Keratinocyte (primary cell): ENCODE measurements around the gene SZRD1. TPM values are rescaled to one million over a fixed set of nuclear protein-coding genes. Genes with fewer than 3 reads are reported as not detected.

Experiments
- DNase-seq: peaks from one replicate; pipeline ENCODE4 v3.0.0-alpha.2; 2011; ENCODE audit warnings: low read depth, missing footprints, low spot score
- FAIRE-seq: peaks from 2 replicates; lab custom pipeline; 2011; peaks lifted over from hg19 to GRCh38; lab: Jason Lieb, UNC
- H2AFZ ChIP-seq: 2 replicates; pipeline ENCODE4 v1.6.0; 2012; ENCODE audit warnings: low read length, control low read depth, inconsistent platforms; ENCODE audit not compliant: control insufficient read depth
- H3K27ac ChIP-seq: 2 replicates; pipeline ENCODE4 v1.5.1; 2011; ENCODE audit warnings: low read length; ENCODE audit not compliant: control insufficient read depth, insufficient read depth
- H3K27me3 ChIP-seq: 3 replicates; pipeline ENCODE4 v1.6.0; 2011; ENCODE audit warnings: low read length; ENCODE audit not compliant: control insufficient read depth, insufficient read depth; ENCODE audit errors: extremely low read depth
- H3K36me3 ChIP-seq, 2 experiments: 2 replicates in 1 of 2; 3 replicates in 1 of 2; pipeline ENCODE4 v1.5.1; 2011; ENCODE audit warnings: low read length in 2 of 2, mild to moderate bottlenecking in 1 of 2; ENCODE audit not compliant: control insufficient read depth in 2 of 2, insufficient read depth in 2 of 2; ENCODE audit errors: extremely low read depth in 1 of 2
- H3K4me1 ChIP-seq: 3 replicates; pipeline ENCODE4 v1.5.1; 2011; ENCODE audit warnings: low read length; ENCODE audit not compliant: control insufficient read depth, insufficient read depth; ENCODE audit errors: extremely low read depth
- H3K4me2 ChIP-seq: 3 replicates; pipeline ENCODE4 v1.6.0; 2011; ENCODE audit warnings: low read depth, low read length; ENCODE audit not compliant: control insufficient read depth, insufficient read depth; ENCODE audit errors: extremely low read depth
- H3K4me3 ChIP-seq, 3 experiments: fragments of 200-600 bp in 1 of 3; sonication (generic) in 1 of 3; 2 replicates in 2 of 3; 3 replicates in 1 of 3; pipeline ENCODE4 v1.5.1; 2011 to 2016; ENCODE audit warnings: low read length in 3 of 3, mild to moderate bottlenecking in 3 of 3, control low read depth in 2 of 3, inconsistent platforms in 1 of 3, low read depth in 1 of 3, mixed read lengths in 1 of 3, mixed run types in 1 of 3, moderate library complexity in 1 of 3; ENCODE audit not compliant: control insufficient read depth in 2 of 3, insufficient read depth in 2 of 3; ENCODE audit errors: extremely low read depth in 1 of 3
- H3K79me2 ChIP-seq: 2 replicates; pipeline ENCODE4 v1.6.0; 2012; ENCODE audit warnings: low read length; ENCODE audit not compliant: control insufficient read depth, insufficient read depth
- H3K9ac ChIP-seq: 3 replicates; pipeline ENCODE4 v1.6.0; 2011; ENCODE audit warnings: low read length; ENCODE audit not compliant: control insufficient read depth, insufficient read depth; ENCODE audit errors: extremely low read depth
- H3K9me1 ChIP-seq: 3 replicates; pipeline ENCODE4 v1.6.0; 2011; ENCODE audit warnings: low read length; ENCODE audit not compliant: control insufficient read depth, insufficient read depth; ENCODE audit errors: extremely low read depth
- H3K9me3 ChIP-seq: 2 replicates; pipeline ENCODE4 v1.5.1; 2012; ENCODE audit warnings: low read depth, low read length; ENCODE audit not compliant: control insufficient read depth
- H4K20me1 ChIP-seq: 3 replicates; pipeline ENCODE4 v1.6.0; 2011; ENCODE audit warnings: low read length; ENCODE audit not compliant: control insufficient read depth, insufficient read depth; ENCODE audit errors: extremely low read depth
- CTCF ChIP-seq, 3 experiments: IDR thresholded peaks in 1 of 3; conservative IDR thresholded peaks in 1 of 3; optimal IDR thresholded peaks in 1 of 3; 2 replicates in 2 of 3; 3 replicates in 1 of 3; pipeline versions ENCODE3 to v1.5.1; 2011; ENCODE audit warnings: low read length in 3 of 3, mild to moderate bottlenecking in 3 of 3, moderate library complexity in 2 of 3, control low read depth in 1 of 3, inconsistent platforms in 1 of 3; ENCODE audit not compliant: insufficient read depth in 2 of 3; ENCODE audit errors: extremely low read depth in 1 of 3
- EZH2 ChIP-seq: IDR thresholded peaks from one replicate; pipeline ENCODE4 v1.6.1; 2012; ENCODE audit warnings: inconsistent platforms, mild to moderate bottlenecking, low read length, moderate library complexity
- dilution Hi-C: fragments of 300-500 bp; cut with MboI; formaldehyde crosslinking; loops from one replicate; pipeline ENCODE4 v1.7.0; 2020; ENCODE audit warnings: low sequenced_read_pairs; ENCODE audit not compliant: extremely low pct_ligation_motif_present
- polyA plus RNA-seq, 5 experiments: library from polyadenylated mRNA; depleted of rRNA in 3 of 5; stranded (reverse) in 3 of 5; stranded (forward) in 1 of 5; unstranded in 1 of 5; fragments of >200 nt; gene quantifications; 1 replicate in 1 of 5; 2 replicates in 3 of 5; 3 replicates in 1 of 5; pipeline versions ENCODE4 v1.2.1 to v1.2.3, GENCODE V29; 2011 to 2012; ENCODE audit warnings: missing spikeins in 2 of 5, low read depth in 1 of 5, low replicate concordance in 1 of 5

SZRD1 gene
- polyA plus RNA-seq, 1 donor (not counting 4 experiments of a cell fraction or from before 2014, with no cell fraction given) = 68.7 TPM

GRCh38 chr1:16441282-16441665 lies 74.2 kb downstream of the SZRD1 start:
- H3K4me1 ChIP-seq = peaks cover 3% of the 10 kb centered on the region
- H3K36me3 ChIP-seq = peaks cover 10 to 23% of the 10 kb centered on the region in 2 experiments
- H3K9me1 ChIP-seq = no peaks in the 10 kb centered on the region
- peak overlapping the region; percentile 86 to 99 (median 97) for H3K4me3 ChIP-seq
- dilution Hi-C loops = no loop called here
- peak overlapping the region; percentile 99 for H3K9ac ChIP-seq
- peak overlapping the region; percentile 85 for H3K27ac ChIP-seq
- DNase-seq = no peak
- no peaks in the 10 kb centered on the region for H4K20me1 ChIP-seq
- peak overlapping the region; percentile 87 for H3K4me2 ChIP-seq
- no peaks in the 10 kb centered on the region for H3K9me3 ChIP-seq
- FAIRE-seq = no peak
- H3K79me2 ChIP-seq = peaks cover 50% of the 10 kb centered on the region
- TF ChIP-seq EZH2 (no peak), CTCF (optimal IDR thresholded peaks at IDR 0.05 in 1 of 3, IDR thresholded peaks at IDR 0.05 in 1 of 3, conservative IDR thresholded peaks at IDR 0.05 in 1 of 3; ENCODE audit: extremely low read depth in 1 of 3, insufficient read depth in 2 of 3, low read length in 3 of 3) (no peak)
- no peaks in the 10 kb centered on the region for H3K27me3 ChIP-seq
- peak overlapping the region; percentile 95 for H2AFZ ChIP-seq

GRCh38 chr1:16442265-16442664 lies 75.2 kb downstream of the SZRD1 start:
- DNase-seq (no peak), FAIRE-seq (no peak)
- no peak overlapping the region for H2AFZ ChIP-seq
- no peaks in the 10 kb centered on the region for H3K9me1 ChIP-seq
- no peaks in the 10 kb centered on the region for H4K20me1 ChIP-seq
- no peak overlapping the region for H3K27ac ChIP-seq
- no peak overlapping the region for H3K4me3 ChIP-seq
- H3K27me3 ChIP-seq = no peaks in the 10 kb centered on the region
- H3K36me3 ChIP-seq = peaks cover 14 to 27% of the 10 kb centered on the region in 2 experiments
- TF ChIP-seq CTCF (optimal IDR thresholded peaks at IDR 0.05 in 1 of 3, IDR thresholded peaks at IDR 0.05 in 1 of 3, conservative IDR thresholded peaks at IDR 0.05 in 1 of 3; ENCODE audit: extremely low read depth in 1 of 3, insufficient read depth in 2 of 3, low read length in 3 of 3) (no peak), EZH2 (no peak)
- no peaks in the 10 kb centered on the region for H3K9me3 ChIP-seq
- peaks cover 53% of the 10 kb centered on the region for H3K79me2 ChIP-seq
- no peak overlapping the region for H3K9ac ChIP-seq
- H3K4me2 ChIP-seq = no peak overlapping the region
- peaks cover 3% of the 10 kb centered on the region for H3K4me1 ChIP-seq
- dilution Hi-C loops = no loop called here
